Osteocyte (in vitro differentiated cells): ENCODE results near the gene STK32A. TPM values are rescaled to one million over a fixed set of nuclear protein-coding genes. Genes with fewer than 3 reads are reported as not detected.
A peak's percentile ranks its signal among the peaks of the same experiment; 100 is the strongest.

Experiments used
- DNase-seq: peaks from one replicate; pipeline ENCODE4 v3.0.0; 2021; ENCODE audit warnings: mixed read lengths; ENCODE audit not compliant: unreplicated experiment; ENCODE audit errors: extremely low spot score
- H3K27ac Mint-ChIP-seq: one replicate; pipeline ENCODE4 v1.8.0; 2021; ENCODE audit warnings: mild to moderate bottlenecking, mixed read lengths; ENCODE audit not compliant: unreplicated experiment
- H3K27me3 Mint-ChIP-seq: one replicate; pipeline ENCODE4 v1.8.0; 2021; ENCODE audit warnings: mixed read lengths; ENCODE audit not compliant: unreplicated experiment
- H3K36me3 Mint-ChIP-seq: one replicate; pipeline ENCODE4 v1.8.0; 2021; ENCODE audit warnings: mixed read lengths; ENCODE audit not compliant: unreplicated experiment
- H3K4me1 Mint-ChIP-seq: one replicate; pipeline ENCODE4 v1.8.0; 2021; ENCODE audit warnings: mixed read lengths; ENCODE audit not compliant: unreplicated experiment
- H3K4me3 Mint-ChIP-seq: one replicate; pipeline ENCODE4 v1.8.0; 2021; ENCODE audit warnings: mild to moderate bottlenecking, moderate library complexity, mixed read lengths; ENCODE audit not compliant: unreplicated experiment
- H3K9me3 Mint-ChIP-seq: one replicate; pipeline ENCODE4 v1.8.0; 2021; ENCODE audit warnings: mixed read lengths; ENCODE audit not compliant: unreplicated experiment
- total RNA-seq: library from RNA; stranded (reverse); gene quantifications from 2 replicates; pipeline ENCODE4 v1.2.1, GENCODE V29; 2021
- TF ChIP-seq, protein P1 (sequence below): fragments of 200-600 bp; sonication (generic); IDR thresholded peaks from 2 replicates; pipeline ENCODE4 v1.5.0; 2021; ENCODE audit warnings: antibody characterized with exemption, mild to moderate bottlenecking, moderate library complexity

STK32A gene
- total RNA-seq, 1 donor from 2014 or later = not detected

DNA sequence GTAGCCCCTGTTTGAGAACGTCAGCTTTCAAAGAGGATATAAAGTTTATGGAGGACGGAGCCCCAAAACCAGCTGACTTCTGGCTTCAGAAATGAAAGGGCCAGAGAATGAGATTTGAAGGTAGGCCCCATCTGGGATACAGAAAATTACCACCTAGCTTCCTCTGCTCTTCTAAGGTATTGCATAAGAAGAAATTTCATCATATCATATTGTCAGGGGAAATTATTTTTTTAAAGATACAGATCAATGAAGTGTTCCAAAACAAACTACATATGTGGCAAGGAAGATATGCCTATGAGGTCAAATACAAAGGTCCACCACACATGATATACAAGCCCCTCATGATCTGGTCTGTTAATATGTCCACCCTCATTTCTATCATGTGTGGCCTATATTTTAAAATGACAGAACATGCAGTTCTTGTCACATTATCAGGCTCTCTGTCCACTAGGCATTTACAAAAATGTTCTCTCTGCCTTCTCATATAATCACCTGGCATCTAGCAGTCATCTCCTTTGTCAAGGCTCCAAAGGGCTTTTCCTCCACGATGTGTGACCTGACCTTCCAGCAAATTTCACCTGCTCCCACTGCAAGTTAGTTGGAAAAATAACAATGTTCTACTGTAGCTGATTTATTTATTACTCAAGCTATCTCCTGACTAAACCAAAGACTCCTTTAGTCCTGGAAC, 192.0 kb downstream of the STK32A start:
- Mint-ChIP-seq H3K4me3 (no peak overlapping the region), H3K4me1 (peaks cover 28% of the 10 kb centered on the region), H3K36me3 (peaks cover 25% of the 10 kb centered on the region), H3K9me3 (peaks cover 5% of the 10 kb centered on the region), H3K27me3 (no peaks in the 10 kb centered on the region), H3K27ac (no peak overlapping the region)
- TF ChIP-seq, protein P1, sequence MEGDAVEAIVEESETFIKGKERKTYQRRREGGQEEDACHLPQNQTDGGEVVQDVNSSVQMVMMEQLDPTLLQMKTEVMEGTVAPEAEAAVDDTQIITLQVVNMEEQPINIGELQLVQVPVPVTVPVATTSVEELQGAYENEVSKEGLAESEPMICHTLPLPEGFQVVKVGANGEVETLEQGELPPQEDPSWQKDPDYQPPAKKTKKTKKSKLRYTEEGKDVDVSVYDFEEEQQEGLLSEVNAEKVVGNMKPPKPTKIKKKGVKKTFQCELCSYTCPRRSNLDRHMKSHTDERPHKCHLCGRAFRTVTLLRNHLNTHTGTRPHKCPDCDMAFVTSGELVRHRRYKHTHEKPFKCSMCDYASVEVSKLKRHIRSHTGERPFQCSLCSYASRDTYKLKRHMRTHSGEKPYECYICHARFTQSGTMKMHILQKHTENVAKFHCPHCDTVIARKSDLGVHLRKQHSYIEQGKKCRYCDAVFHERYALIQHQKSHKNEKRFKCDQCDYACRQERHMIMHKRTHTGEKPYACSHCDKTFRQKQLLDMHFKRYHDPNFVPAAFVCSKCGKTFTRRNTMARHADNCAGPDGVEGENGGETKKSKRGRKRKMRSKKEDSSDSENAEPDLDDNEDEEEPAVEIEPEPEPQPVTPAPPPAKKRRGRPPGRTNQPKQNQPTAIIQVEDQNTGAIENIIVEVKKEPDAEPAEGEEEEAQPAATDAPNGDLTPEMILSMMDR = no peak
- DNase-seq = no peak

DNA sequence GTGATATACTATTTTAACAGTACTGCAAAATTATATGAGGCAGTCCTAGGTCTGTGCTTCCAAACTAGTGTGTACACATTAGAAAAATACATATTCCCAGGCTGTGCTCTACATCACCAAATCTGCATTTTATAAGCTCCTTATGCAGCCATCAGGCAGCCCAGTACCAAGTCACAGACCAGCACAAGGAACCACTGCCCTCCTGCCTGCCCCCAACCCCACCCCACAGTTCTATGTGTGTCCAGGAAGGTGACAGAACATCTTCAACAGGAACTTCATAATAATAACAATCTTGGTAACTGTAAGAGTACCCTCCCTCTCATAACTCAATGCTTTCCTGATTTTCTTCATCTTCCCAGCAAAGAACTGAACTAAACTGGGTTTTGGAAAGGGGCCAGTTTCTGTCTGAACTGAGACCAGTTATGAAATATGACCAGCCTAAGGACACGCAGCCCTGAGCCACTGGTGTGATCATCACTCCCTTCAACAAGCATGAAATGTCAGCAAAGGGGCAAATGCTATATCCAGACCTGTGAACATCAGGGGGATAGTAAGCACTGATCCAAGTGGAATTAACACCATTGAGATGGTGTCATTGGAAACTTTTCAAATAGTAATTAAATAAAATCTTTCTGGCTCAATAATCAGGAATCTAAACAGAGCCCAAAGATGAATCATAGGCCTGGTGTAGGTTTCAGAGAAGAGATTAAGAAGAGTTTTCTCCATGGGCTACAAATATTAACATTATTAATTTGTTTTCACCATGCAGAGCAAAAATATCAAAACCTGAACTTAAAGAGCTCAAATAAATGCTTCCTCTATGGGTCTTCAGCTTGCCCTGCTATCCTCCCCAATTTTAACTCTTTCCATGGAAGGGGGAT, 192.9 kb downstream of the STK32A start:
- peak overlapping the region; percentile 34 for H3K27ac Mint-ChIP-seq
- no peaks in the 10 kb centered on the region for H3K27me3 Mint-ChIP-seq
- H3K9me3 Mint-ChIP-seq = no peaks in the 10 kb centered on the region
- H3K4me1 Mint-ChIP-seq = peaks cover 35% of the 10 kb centered on the region
- peaks cover 18% of the 10 kb centered on the region for H3K36me3 Mint-ChIP-seq
- TF ChIP-seq, protein P1 = no peak
- H3K4me3 Mint-ChIP-seq = no peak overlapping the region
- no peak for DNase-seq

DNA sequence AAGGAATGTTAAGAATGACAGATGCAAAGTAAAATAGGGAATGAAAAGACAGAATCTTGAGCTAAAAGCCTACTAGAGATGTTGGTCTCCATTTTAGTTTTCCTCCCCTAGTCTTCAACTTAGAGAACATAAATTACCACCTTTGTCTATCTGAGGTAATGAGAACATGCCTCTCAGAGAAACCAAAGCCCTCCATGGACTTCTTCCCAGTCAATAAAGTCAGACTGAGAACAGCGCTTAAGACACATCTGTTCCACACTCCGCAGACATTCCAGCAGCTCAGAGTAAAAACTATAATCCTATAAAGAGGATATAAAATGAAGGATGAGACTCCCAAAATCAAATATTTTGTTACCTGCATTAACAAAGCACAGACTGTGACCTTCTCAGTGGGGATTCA, 195.8 kb downstream of the STK32A start:
- Mint-ChIP-seq H3K4me3 (no peak overlapping the region), H3K9me3 (no peaks in the 10 kb centered on the region), H3K27ac (peak overlapping the region; percentile 46), H3K36me3 (peaks cover 2% of the 10 kb centered on the region), H3K27me3 (no peaks in the 10 kb centered on the region), H3K4me1 (peaks cover 36% of the 10 kb centered on the region)
- DNase-seq = no peak
- TF ChIP-seq, protein P1 = no peak

DNA sequence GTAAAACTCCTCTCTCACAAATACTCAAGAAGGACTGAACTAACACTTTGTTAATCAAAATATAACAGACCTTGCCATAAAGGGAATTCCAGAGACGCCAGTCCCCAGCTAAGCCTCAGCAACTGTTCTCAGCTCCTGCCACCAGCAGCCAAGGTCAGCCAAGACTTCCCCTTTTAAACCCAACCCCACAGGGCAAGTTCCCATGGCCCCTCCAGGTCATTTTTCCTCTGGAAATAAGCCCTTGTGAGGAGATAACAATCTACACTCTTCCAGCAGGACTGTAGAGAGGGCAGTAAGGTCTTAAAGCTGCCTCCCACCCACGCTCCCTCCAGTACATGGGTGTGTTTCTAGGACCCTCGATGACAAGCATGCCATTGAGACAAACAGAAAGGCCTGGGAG, 196.8 kb downstream of the STK32A start:
- TF ChIP-seq, protein P1 = no peak
- Mint-ChIP-seq H3K4me3 (no peak overlapping the region), H3K27me3 (no peaks in the 10 kb centered on the region), H3K36me3 (peaks cover 2% of the 10 kb centered on the region), H3K9me3 (no peaks in the 10 kb centered on the region), H3K4me1 (peaks cover 35% of the 10 kb centered on the region), H3K27ac (peak overlapping the region; percentile 66)
- no peak for DNase-seq

DNA sequence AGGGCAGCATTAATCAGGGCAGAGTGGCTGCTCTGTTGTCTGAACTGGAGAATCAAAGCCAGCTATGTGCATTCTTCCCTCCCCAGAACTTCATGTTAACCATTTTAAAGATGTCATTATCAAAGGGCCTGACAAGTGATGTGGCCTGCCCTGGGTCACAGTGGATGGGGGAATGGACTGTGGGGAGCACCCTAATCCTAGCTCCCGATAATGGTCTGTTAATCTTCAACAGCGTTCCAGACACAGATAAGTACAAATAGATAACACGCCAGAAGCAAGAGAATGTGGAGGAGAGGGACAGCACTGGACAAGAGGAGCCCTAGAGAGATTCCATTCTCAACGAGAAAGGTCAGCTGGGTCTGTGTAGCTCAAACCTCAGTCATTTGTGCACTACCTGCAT, 197.5 kb downstream of the STK32A start:
- H3K4me3 Mint-ChIP-seq = no peak overlapping the region
- no peaks in the 10 kb centered on the region for H3K9me3 Mint-ChIP-seq
- H3K27me3 Mint-ChIP-seq = no peaks in the 10 kb centered on the region
- peak overlapping the region; percentile 4 for H3K27ac Mint-ChIP-seq
- H3K36me3 Mint-ChIP-seq = peaks cover 2% of the 10 kb centered on the region
- TF ChIP-seq, protein P1 = no peak
- DNase-seq = no peak
- peaks cover 36% of the 10 kb centered on the region for H3K4me1 Mint-ChIP-seq
